GM23248 (cell line): ENCODE results near the gene CES3.

Experiments
- EZH2 ChIP-seq: fragments of 200-600 bp; sonication (generic); IDR thresholded peaks from 2 replicates; pipeline ENCODE4 v1.6.1; 2018; ENCODE audit warnings: antibody characterized with exemption, mild to moderate bottlenecking; ENCODE audit not compliant: insufficient read depth, poor library complexity, severe bottlenecking
- EZH2phosphoT487 ChIP-seq: fragments of 200-600 bp; sonication (generic); IDR thresholded peaks from 2 replicates; pipeline ENCODE4 v1.6.1; 2018; ENCODE audit warnings: antibody characterized with exemption, moderate library complexity, mild to moderate bottlenecking, low read depth; ENCODE audit not compliant: insufficient read depth

GRCh38 chr16:66926961-66927436, 34.1 kb upstream of the CES3 start:
- TF ChIP-seq EZH2 (no peak), EZH2phosphoT487 (peak; percentile 68; the same call in 1 of the 2 replicates)
